B cell (primary cell): Measurements from ENCODE around the gene NOG. TPM values are rescaled to one million over a fixed set of nuclear protein-coding genes. Genes with fewer than 3 reads are reported as not detected.

ENCODE experiments used
- ATAC-seq: fragments of 200-7000 bp; cut with Tn5 transposase; one replicate; pipeline ENCODE4 v1.10.0; 2021; ENCODE audit warnings: low read depth, mild to moderate bottlenecking, moderate number of reproducible peaks, moderate library complexity
- CTCF ChIA-PET: fragments of 350-600 bp; sonication (Branson Sonifier 250); formaldehyde crosslinking; loops from one replicate; lab custom pipeline; 2021; ENCODE audit warnings: antibody characterized with exemption, inconsistent platforms; lab: Charles Lee
- POLR2A ChIA-PET: fragments of 350-600 bp; sonication (Branson Sonifier 250); formaldehyde crosslinking; loops from one replicate; lab custom pipeline; 2021; ENCODE audit warnings: antibody characterized with exemption; lab: Charles Lee
- DNase-seq: peaks from one replicate; pipeline ENCODE4 v3.0.0; 2013
- H2AFZ ChIP-seq: 2 replicates; pipeline ENCODE4 v1.6.1; 2012; ENCODE audit warnings: mild to moderate bottlenecking, low read depth, low read length; ENCODE audit not compliant: insufficient read depth, poor library complexity, severe bottlenecking
- H3K27ac ChIP-seq, 2 donors: 1 replicate in 1 of 2; 2 replicates in 1 of 2; pipeline ENCODE4 v1.5.1; 2012 to 2013; ENCODE audit warnings: low read length in 2 of 2, mild to moderate bottlenecking in 2 of 2, moderate library complexity in 1 of 2
- H3K27me3 ChIP-seq, 4 experiments: fragments of 200-600 bp in 1 of 4; sonication (generic) in 1 of 4; replicated peaks in 1 of 4; 1 replicate in 2 of 4; 2 replicates in 2 of 4; pipeline versions ENCODE4 v1.6.1 to v1.7.0; 2013 to 2016; ENCODE audit warnings: low read length in 3 of 4, mild to moderate bottlenecking in 2 of 4, mixed read lengths in 1 of 4, moderate library complexity in 1 of 4; ENCODE audit not compliant: insufficient read depth in 4 of 4, control insufficient read depth in 3 of 4; ENCODE audit errors: control extremely low read depth in 1 of 4
- H3K36me3 ChIP-seq, 2 experiments: replicated peaks in 1 of 2; 1 replicate in 1 of 2; 2 replicates in 1 of 2; pipeline versions ENCODE4 v1.6.1 to v1.7.1; 2013; ENCODE audit warnings: low read length in 1 of 2; ENCODE audit not compliant: insufficient read depth in 2 of 2, control insufficient read depth in 1 of 2; ENCODE audit errors: control extremely low read depth in 1 of 2, extremely low read depth in 1 of 2
- H3K4me1 ChIP-seq, 2 donors: fragments of 200-600 bp in 1 of 2; sonication (generic) in 1 of 2; 1 replicate in 1 of 2; 2 replicates in 1 of 2; pipeline versions ENCODE4 v1.5.1 to v1.6.1; 2013 to 2017; ENCODE audit warnings: low read length in 2 of 2; ENCODE audit not compliant: control insufficient read depth in 2 of 2, insufficient read depth in 2 of 2
- H3K4me2 ChIP-seq: replicated peaks from 2 replicates; pipeline ENCODE3; 2012; ENCODE audit warnings: mild to moderate bottlenecking, low read depth, low read length; ENCODE audit not compliant: poor library complexity, severe bottlenecking
- H3K4me3 ChIP-seq, 5 experiments: fragments of 200-600 bp in 1 of 5; sonication (generic) in 1 of 5; 1 replicate in 3 of 5; 2 replicates in 2 of 5; pipeline versions ENCODE4 v1.5.1 to v1.7.0; 2011 to 2016; ENCODE audit warnings: low read length in 4 of 5, mild to moderate bottlenecking in 4 of 5, low read depth in 2 of 5, control low read depth in 1 of 5, moderate library complexity in 1 of 5; ENCODE audit not compliant: insufficient read depth in 1 of 5; ENCODE audit errors: control extremely low read depth in 1 of 5, extremely low read depth in 1 of 5
- H3K79me2 ChIP-seq: fragments of 200-600 bp; sonication (generic); one replicate; pipeline ENCODE4 v1.6.0; 2016; ENCODE audit warnings: low read length; ENCODE audit not compliant: control insufficient read depth, insufficient read depth
- H3K9ac ChIP-seq: fragments of 200-600 bp; sonication (generic); 2 replicates; pipeline ENCODE4 v1.6.1; 2017; ENCODE audit warnings: mild to moderate bottlenecking, low read length, moderate library complexity
- H3K9me3 ChIP-seq, 3 donors: one replicate each; pipeline versions ENCODE4 v1.6.1 to v1.7.1; 2013; ENCODE audit warnings: low read length in 2 of 3; ENCODE audit not compliant: control insufficient read depth in 2 of 3, insufficient read depth in 1 of 3; ENCODE audit errors: control extremely low read depth in 1 of 3
- H4K20me1 ChIP-seq: 2 replicates; pipeline ENCODE4 v1.6.0; 2012; ENCODE audit warnings: mild to moderate bottlenecking, low read length; ENCODE audit not compliant: insufficient read depth, control insufficient read depth, poor library complexity, severe bottlenecking
- H3K27ac Mint-ChIP-seq: one replicate; pipeline ENCODE4 v1.8.0; 2021; ENCODE audit warnings: mixed read lengths
- H3K27me3 Mint-ChIP-seq: one replicate; pipeline ENCODE4 v1.8.0; 2021; ENCODE audit warnings: mixed read lengths
- H3K4me1 Mint-ChIP-seq: one replicate; pipeline ENCODE4 v1.8.0; 2021; ENCODE audit warnings: mixed read lengths
- H3K4me3 Mint-ChIP-seq: one replicate; pipeline ENCODE4 v1.8.0; 2021; ENCODE audit warnings: mixed read lengths
- H3K9me3 Mint-ChIP-seq: one replicate; pipeline ENCODE4 v1.8.0; 2022; ENCODE audit warnings: mixed read lengths; ENCODE audit not compliant: insufficient read depth
- EZH2 ChIP-seq: IDR thresholded peaks from 2 replicates; pipeline ENCODE4 v1.6.1; 2012; ENCODE audit warnings: borderline replicate concordance, low read depth, mild to moderate bottlenecking, moderate library complexity, low read length; ENCODE audit not compliant: insufficient read depth, poor library complexity, severe bottlenecking
- WGBS: methylation state at CpG from one replicate; pipeline ENCODE4 v1.1.5; 2013; ENCODE audit warnings: missing lambda C conversion rate; ENCODE audit not compliant: insufficient coverage; 5-methylcytosine and 5-hydroxymethylcytosine counted together
- intact Hi-C: fragments of 100-400 bp; cut with micrococcal nuclease; formaldehyde crosslinking; loops from one replicate; pipeline ENCODE4 v1.10.0; 2022
- polyA plus RNA-seq: library from polyadenylated mRNA; depleted of rRNA; stranded (reverse); fragments of >200 nt; gene quantifications from 2 replicates; pipeline ENCODE4 v1.2.3, GENCODE V29; 2012
- total RNA-seq, 2 donors: library from RNA; stranded (reverse); fragments of 120-200 nt in 1 of 2; gene quantifications; 1 replicate in 1 of 2; 2 replicates in 1 of 2; pipeline versions ENCODE4 v1.2.3 to v1.2.4, GENCODE V29; 2013 to 2022
- TF ChIP-seq, protein P1 (sequence below): fragments of 200-600 bp; IDR thresholded peaks from one replicate; pipeline ENCODE4 v1.8.0; 2022; ENCODE audit warnings: antibody characterized with exemption, mild to moderate bottlenecking

NOG gene
- total and polyA plus RNA-seq, 2 donors (not counting 1 experiment from before 2014, with no cell fraction given) = not detected

DNA sequence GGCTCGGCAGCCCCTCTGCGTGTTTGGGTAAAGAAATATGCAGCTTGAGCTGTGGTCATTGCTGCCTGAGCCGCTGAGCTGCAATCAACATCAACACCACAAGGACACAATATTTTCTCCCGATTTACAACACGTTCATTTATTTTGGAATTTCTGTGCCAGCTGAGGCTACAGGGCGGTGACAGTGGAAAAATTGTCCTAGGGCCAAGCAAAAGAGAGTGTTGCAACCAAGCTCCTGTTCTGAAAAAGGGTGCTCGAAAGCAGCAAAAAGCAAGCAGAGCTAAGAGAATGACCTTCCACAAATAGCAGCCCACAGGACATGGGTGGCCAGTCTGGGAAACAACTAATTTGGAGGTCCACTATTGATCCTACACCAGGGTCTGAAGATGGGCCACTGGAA, 35.4 kb upstream of the NOG start:
- no peak for TF ChIP-seq EZH2
- TF ChIP-seq, protein P1, sequence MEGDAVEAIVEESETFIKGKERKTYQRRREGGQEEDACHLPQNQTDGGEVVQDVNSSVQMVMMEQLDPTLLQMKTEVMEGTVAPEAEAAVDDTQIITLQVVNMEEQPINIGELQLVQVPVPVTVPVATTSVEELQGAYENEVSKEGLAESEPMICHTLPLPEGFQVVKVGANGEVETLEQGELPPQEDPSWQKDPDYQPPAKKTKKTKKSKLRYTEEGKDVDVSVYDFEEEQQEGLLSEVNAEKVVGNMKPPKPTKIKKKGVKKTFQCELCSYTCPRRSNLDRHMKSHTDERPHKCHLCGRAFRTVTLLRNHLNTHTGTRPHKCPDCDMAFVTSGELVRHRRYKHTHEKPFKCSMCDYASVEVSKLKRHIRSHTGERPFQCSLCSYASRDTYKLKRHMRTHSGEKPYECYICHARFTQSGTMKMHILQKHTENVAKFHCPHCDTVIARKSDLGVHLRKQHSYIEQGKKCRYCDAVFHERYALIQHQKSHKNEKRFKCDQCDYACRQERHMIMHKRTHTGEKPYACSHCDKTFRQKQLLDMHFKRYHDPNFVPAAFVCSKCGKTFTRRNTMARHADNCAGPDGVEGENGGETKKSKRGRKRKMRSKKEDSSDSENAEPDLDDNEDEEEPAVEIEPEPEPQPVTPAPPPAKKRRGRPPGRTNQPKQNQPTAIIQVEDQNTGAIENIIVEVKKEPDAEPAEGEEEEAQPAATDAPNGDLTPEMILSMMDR = no peak
- Histone ChIP-seq H2AFZ (no peak overlapping the region), H3K4me3 (no peak overlapping the region), H3K27me3 (peaks cover 0 to 7% (median 0%) of the 10 kb centered on the region in 4 experiments), H3K9ac (no peak overlapping the region), H3K4me2 (no peak overlapping the region), H3K9me3 (no peaks in the 10 kb centered on the region), H3K4me1 (no peaks in the 10 kb centered on the region), H3K79me2 (no peaks in the 10 kb centered on the region), H4K20me1 (no peaks in the 10 kb centered on the region), H3K36me3 (no peaks in the 10 kb centered on the region), H3K27ac (no peak overlapping the region)
- POLR2A ChIA-PET = no interaction called here
- H3K27me3 Mint-ChIP-seq = peaks cover 16% of the 10 kb centered on the region
- DNase-seq (no peak), ATAC-seq (no peak)
- CTCF ChIA-PET = no interaction called here
- 94% methylated on average over 7 of the region's 7 CpGs for WGBS
- H3K27ac Mint-ChIP-seq = no peak overlapping the region
- no peak overlapping the region for H3K4me3 Mint-ChIP-seq
- no peaks in the 10 kb centered on the region for H3K9me3 Mint-ChIP-seq
- intact Hi-C loops = no loop called here
- H3K4me1 Mint-ChIP-seq = no peaks in the 10 kb centered on the region

DNA sequence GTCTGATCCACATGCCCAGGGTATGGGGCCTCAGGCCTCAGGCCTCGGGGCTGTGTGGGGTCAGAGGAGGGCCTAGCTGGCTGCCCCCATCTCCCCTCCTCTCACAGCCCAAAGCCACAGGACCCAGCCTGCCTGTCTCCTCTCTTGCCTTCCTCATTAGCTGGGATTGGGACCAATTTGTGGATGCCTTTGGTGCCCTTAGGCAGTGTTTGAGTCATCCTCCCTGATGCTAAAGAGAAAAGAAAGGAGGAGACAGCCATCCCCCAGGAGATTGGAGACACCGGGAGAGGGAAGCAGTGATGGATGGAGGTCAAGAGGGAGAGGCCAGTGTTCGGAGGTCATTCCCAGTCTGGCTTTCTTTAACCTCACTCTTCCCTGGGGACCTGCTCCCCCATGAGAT, 23.3 kb upstream of the NOG start:
- peaks cover 12% of the 10 kb centered on the region for H3K27me3 Mint-ChIP-seq
- Histone ChIP-seq H3K27ac (no peak overlapping the region), H3K79me2 (no peaks in the 10 kb centered on the region), H3K36me3 (no peaks in the 10 kb centered on the region), H4K20me1 (no peaks in the 10 kb centered on the region), H3K4me2 (no peak overlapping the region), H2AFZ (no peak overlapping the region), H3K9me3 (no peaks in the 10 kb centered on the region), H3K4me3 (no peak overlapping the region), H3K9ac (no peak overlapping the region), H3K27me3 (peaks cover 0 to 3% (median 0%) of the 10 kb centered on the region in 4 experiments), H3K4me1 (no peaks in the 10 kb centered on the region)
- no peak overlapping the region for H3K4me3 Mint-ChIP-seq
- DNase-seq (no peak), ATAC-seq (no peak)
- H3K27ac Mint-ChIP-seq = no peak overlapping the region
- ChIA-PET POLR2A (no interaction called here), CTCF (no interaction called here)
- no CpG with 5 or more reads among the region's 3 CpGs for WGBS
- no peaks in the 10 kb centered on the region for H3K9me3 Mint-ChIP-seq
- TF ChIP-seq, protein P1 = no peak
- no peak for TF ChIP-seq EZH2
- intact Hi-C loops = no loop called here
- no peaks in the 10 kb centered on the region for H3K4me1 Mint-ChIP-seq
